Endothelial cell of umbilical vein (primary cell): ENCODE measurements around the gene OLFM1. TPM values are rescaled to one million over a fixed set of nuclear protein-coding genes. Genes with fewer than 3 reads are reported as not detected.

Experiments used
- BruUV-seq: library from RNA; stranded (reverse); fragments of 400-500 nt; replicated peaks from 2 replicates; lab custom pipeline; 2021; lab: Mats Ljungman, UMichigan
- CTCF ChIA-PET: fragments of 300-600, 350-600 bp; sonication (Branson Sonifier 250); formaldehyde crosslinking; loops from one replicate; lab custom pipeline; 2021; ENCODE audit warnings: antibody characterized with exemption, inconsistent platforms; lab: Charles Lee
- POLR2A ChIA-PET: fragments of 300-600, 350-600 bp; sonication (Branson Sonifier 250); formaldehyde crosslinking; loops from one replicate; lab custom pipeline; 2021; ENCODE audit warnings: antibody characterized with exemption, inconsistent platforms; lab: Charles Lee
- DNase-seq: peaks from one replicate; pipeline ENCODE4 v3.0.0-alpha.2; 2011; ENCODE audit warnings: low read depth, low spot score
- FAIRE-seq: peaks from 2 replicates; lab custom pipeline; 2011; peaks lifted over from hg19 to GRCh38; lab: Jason Lieb, UNC
- H2AFZ ChIP-seq: 2 replicates; pipeline ENCODE4 v1.6.0; 2012; ENCODE audit warnings: low read depth, low read length, control low read depth, inconsistent platforms
- H3K27ac ChIP-seq: 2 replicates; pipeline ENCODE4 v1.5.1; 2011; ENCODE audit warnings: low read depth, mild to moderate bottlenecking, control low read depth, low read length, moderate library complexity; ENCODE audit not compliant: insufficient read depth
- H3K27me3 ChIP-seq, 2 experiments: 2 replicates each; pipeline versions ENCODE4 v1.6.0 to v1.6.1; 2011; ENCODE audit warnings: low read length in 2 of 2, mixed read lengths in 1 of 2; ENCODE audit not compliant: control insufficient read depth in 2 of 2, insufficient read depth in 2 of 2
- H3K36me3 ChIP-seq, 2 experiments: 2 replicates in 1 of 2; 3 replicates in 1 of 2; pipeline ENCODE4 v1.5.1; 2011; ENCODE audit warnings: low read length in 2 of 2, mild to moderate bottlenecking in 1 of 2, moderate library complexity in 1 of 2; ENCODE audit not compliant: control insufficient read depth in 2 of 2, insufficient read depth in 2 of 2; ENCODE audit errors: extremely low read depth in 1 of 2
- H3K4me1 ChIP-seq: 3 replicates; pipeline ENCODE4 v1.5.1; 2011; ENCODE audit warnings: mild to moderate bottlenecking, low read length; ENCODE audit not compliant: control insufficient read depth, insufficient read depth; ENCODE audit errors: extremely low read depth
- H3K4me2 ChIP-seq: 2 replicates; pipeline ENCODE4 v1.6.1; 2011; ENCODE audit warnings: low read length, control low read depth, mixed read lengths; ENCODE audit not compliant: insufficient read depth
- H3K4me3 ChIP-seq, 3 experiments: fragments of 200-600 bp in 1 of 3; sonication (generic), shearing (Covaris generic) in 1 of 3; replicated peaks in 1 of 3; 2 replicates each; pipeline ENCODE4 v1.5.1; 2011 to 2016; ENCODE audit warnings: control low read depth in 3 of 3, low read length in 3 of 3, mild to moderate bottlenecking in 2 of 3, inconsistent platforms in 1 of 3, low read depth in 1 of 3, moderate library complexity in 1 of 3; ENCODE audit not compliant: insufficient read depth in 1 of 3
- H3K79me2 ChIP-seq: 2 replicates; pipeline ENCODE4 v1.6.0; 2012; ENCODE audit warnings: low read length, inconsistent platforms; ENCODE audit not compliant: control insufficient read depth, insufficient read depth
- H3K9ac ChIP-seq: replicated peaks from 2 replicates; pipeline ENCODE3; 2011; ENCODE audit warnings: low read length, control low read depth; ENCODE audit not compliant: insufficient read depth; ENCODE audit errors: extremely low read depth
- H3K9me1 ChIP-seq: replicated peaks from 3 replicates; pipeline ENCODE4 v1.6.0; 2011; ENCODE audit warnings: mild to moderate bottlenecking, low read length; ENCODE audit not compliant: control insufficient read depth, insufficient read depth; ENCODE audit errors: extremely low read depth
- H3K9me3 ChIP-seq: replicated peaks from 2 replicates; pipeline ENCODE4 v1.5.1; 2012; ENCODE audit warnings: low read length, inconsistent platforms; ENCODE audit not compliant: control insufficient read depth, insufficient read depth
- H4K20me1 ChIP-seq: replicated peaks from 2 replicates; pipeline ENCODE3; 2011; ENCODE audit warnings: mild to moderate bottlenecking, low read length; ENCODE audit not compliant: control insufficient read depth, insufficient read depth; ENCODE audit errors: extremely low read depth
- CTCF ChIP-seq, 2 donors: IDR thresholded peaks; 1 replicate in 1 of 2; 2 replicates in 1 of 2; pipeline ENCODE4 v1.5.1; 2011; ENCODE audit warnings: low read length in 2 of 2, mild to moderate bottlenecking in 2 of 2, moderate library complexity in 2 of 2, control low read depth in 1 of 2, inconsistent platforms in 1 of 2, low read depth in 1 of 2; ENCODE audit not compliant: insufficient read depth in 1 of 2; ENCODE audit errors: extremely low read depth in 1 of 2
- EZH2 ChIP-seq: IDR thresholded peaks from 2 replicates; pipeline ENCODE4 v1.6.1; 2012; ENCODE audit warnings: borderline replicate concordance, low read depth, mild to moderate bottlenecking, moderate library complexity, low read length, inconsistent platforms; ENCODE audit not compliant: severe bottlenecking
- FOS ChIP-seq: IDR thresholded peaks from 2 replicates; pipeline ENCODE4 v1.6.1; 2011; ENCODE audit warnings: mild to moderate bottlenecking, low read length, moderate library complexity, borderline replicate concordance; ENCODE audit not compliant: insufficient read depth
- GATA2 ChIP-seq: IDR thresholded peaks from 2 replicates; pipeline ENCODE4 v1.7.0; 2011; ENCODE audit warnings: low read depth, mild to moderate bottlenecking, moderate library complexity, mixed read lengths, low read length; ENCODE audit not compliant: insufficient read length, insufficient read depth
- JUN ChIP-seq: IDR thresholded peaks from 2 replicates; pipeline ENCODE4 v1.6.1; 2011; ENCODE audit warnings: borderline replicate concordance, low read depth; ENCODE audit not compliant: insufficient read length, insufficient read depth
- MAX ChIP-seq: IDR thresholded peaks from 2 replicates; pipeline ENCODE4 v1.6.1; 2011; ENCODE audit not compliant: insufficient read depth, insufficient read length
- MYC ChIP-seq: IDR thresholded peaks from one replicate; pipeline ENCODE4 v1.6.1; 2011; ENCODE audit warnings: mild to moderate bottlenecking, low read depth, low read length
- POLR2A ChIP-seq: IDR thresholded peaks from 2 replicates; pipeline ENCODE4 v1.6.1; 2012; ENCODE audit warnings: low read depth, mild to moderate bottlenecking, control low read depth, low read length
- POLR2AphosphoS5 ChIP-seq: IDR thresholded peaks from 2 replicates; pipeline ENCODE4 v1.6.1; 2012; ENCODE audit warnings: low read depth, mild to moderate bottlenecking, control low read depth, low read length, moderate library complexity; ENCODE audit not compliant: insufficient read depth
- dilution Hi-C: fragments of 300-500 bp; cut with MboI; formaldehyde crosslinking; loops from one replicate; pipeline ENCODE4 v1.15.0; 2019; ENCODE audit warnings: low sequenced_read_pairs; ENCODE audit not compliant: extremely low pct_ligation_motif_present
- intact Hi-C: fragments of 100-400 bp; cut with micrococcal nuclease; formaldehyde crosslinking; loops from one replicate; pipeline ENCODE4 v1.10.0; 2022
- polyA plus RNA-seq, 4 experiments: library from polyadenylated mRNA; depleted of rRNA in 3 of 4; stranded (reverse) in 3 of 4; unstranded in 1 of 4; fragments of >200 nt; gene quantifications; 2 replicates each; pipeline versions ENCODE4 v1.2.1 to v1.2.3, GENCODE V29; 2011 to 2012; ENCODE audit warnings: missing spikeins in 1 of 4
- total RNA-seq: library from RNA; stranded (reverse); gene quantifications from 2 replicates; pipeline ENCODE4 v1.2.3, GENCODE V29; 2021

The OLFM1 gene
- total and polyA plus RNA-seq, 2 donors (not counting 3 experiments of a cell fraction or from before 2014, with no cell fraction given), result 0.07 to 0.95 TPM

- Histone ChIP-seq H4K20me1 (no peaks in the 10 kb centered on the region), H3K4me1 (no peaks in the 10 kb centered on the region), H3K4me2 (no peak overlapping the region), H3K36me3 (no peaks in the 10 kb centered on the region), H3K9me1 (no peaks in the 10 kb centered on the region), H3K4me3 (no peak overlapping the region), H2AFZ (no peak overlapping the region), H3K9me3 (no peaks in the 10 kb centered on the region), H3K27ac (no peak overlapping the region), H3K9ac (no peak overlapping the region), H3K79me2 (no peaks in the 10 kb centered on the region), H3K27me3 (peaks cover 15% of the 10 kb centered on the region in 2 experiments)
- BruUV-seq, result no TSS peak
- ChIA-PET POLR2A (no interaction called here), CTCF (interaction anchor here (4.4 kb wide), 1 partner anchor 324 kb away, joined by 39 read pairs; no protein-coding TSS in a partner anchor)
- no peak for TF ChIP-seq EZH2
- TF ChIP-seq MAX, result no peak
- TF ChIP-seq CTCF (IDR thresholded peaks at IDR 0.05; ENCODE audit: extremely low read depth in 1 of 2, insufficient read depth in 1 of 2, low read depth in 1 of 2, low read length in 2 of 2), result no peak
- no peak for TF ChIP-seq GATA2
- no peak for TF ChIP-seq FOS
- no peak for TF ChIP-seq POLR2A
- TF ChIP-seq JUN, result no peak
- TF ChIP-seq MYC, result no peak
- TF ChIP-seq POLR2AphosphoS5, result no peak
- FAIRE-seq (no peak), DNase-seq (no peak)
- dilution Hi-C loops, result no loop called here
- intact Hi-C loops, result loop anchor here (2.0 to 10.0 kb wide), 2 partner anchors 313 to 515 kb away; no protein-coding TSS in a partner anchor
Observed at GRCh38 chr9:135087899-135088347, 455 bp downstream of the OLFM1 start.
